GM19351 (cell line): ENCODE data around the gene SGSM2.

Experiments
- ATAC-seq: cut with Tn5 transposase; IDR thresholded peaks from one replicate; pipeline ENCODE4 v1.9.1; 2021; ENCODE audit warnings: mild to moderate bottlenecking, moderate library complexity; ENCODE audit not compliant: unreplicated experiment

SGSM2 gene

GRCh38 chr17:2335726-2336214 lies 1.5 kb upstream of the SGSM2 start:
- no peak for ATAC-seq

GRCh38 chr17:2336215-2336851 lies 968 bp upstream of the SGSM2 start, which contains the start of gene TSR1:
TSS of gene TSR1 (minus strand) at chr17:2336457. CDS start at chr17:2336427, 30 bp downstream.
- peak; percentile 76 for ATAC-seq

GRCh38 chr17:2337544-2338314 lies 428 bp downstream of the SGSM2 start:
- ATAC-seq, result peak; percentile 22

- no peak for ATAC-seq
Measured at GRCh38 chr17:2338315-2338657, 985 bp downstream of the SGSM2 start.

GRCh38 chr17:2343421-2343820 lies 6.1 kb downstream of the SGSM2 start:
- no peak for ATAC-seq

GRCh38 chr17:2344528-2344927 lies 7.2 kb downstream of the SGSM2 start:
- no peak for ATAC-seq

GRCh38 chr17:2346475-2346874 lies 9.2 kb downstream of the SGSM2 start:
- no peak for ATAC-seq

- ATAC-seq, result no peak
Measured at GRCh38 chr17:2347805-2348685, 10.7 kb downstream of the SGSM2 start.

- ATAC-seq, result no peak
Measured at GRCh38 chr17:2351269-2351668, 14.0 kb downstream of the SGSM2 start.

- ATAC-seq, result no peak
Measured at GRCh38 chr17:2354311-2354710, 17.0 kb downstream of the SGSM2 start.

- no peak for ATAC-seq
Measured at GRCh38 chr17:2357237-2357636, 19.9 kb downstream of the SGSM2 start.

GRCh38 chr17:2357931-2358434 lies 20.7 kb downstream of the SGSM2 start:
- no peak for ATAC-seq

GRCh38 chr17:2361010-2361760 lies 23.9 kb downstream of the SGSM2 start:
- no peak for ATAC-seq

GRCh38 chr17:2362016-2362415 lies 24.7 kb downstream of the SGSM2 start:
- ATAC-seq, result no peak

- no peak for ATAC-seq
Measured at GRCh38 chr17:2362416-2362815, 25.1 kb downstream of the SGSM2 start.

- no peak for ATAC-seq
Measured at GRCh38 chr17:2362881-2363280, 25.6 kb downstream of the SGSM2 start.

GRCh38 chr17:2363318-2363717 lies 26.0 kb downstream of the SGSM2 start:
- no peak for ATAC-seq

GRCh38 chr17:2363851-2364762 lies 26.8 kb downstream of the SGSM2 start:
- ATAC-seq, result no peak

GRCh38 chr17:2364763-2365116 lies 27.4 kb downstream of the SGSM2 start:
- no peak for ATAC-seq

- ATAC-seq, result no peak
Measured at GRCh38 chr17:2365132-2365531, 27.8 kb downstream of the SGSM2 start.
